Hematopoietic multipotent progenitor cell treated with erythropoietin and hydrocortisone succinate and interleukin-3 and kit ligand, for 4 days (in vitro differentiated cells): ENCODE results near the gene ZNF638.

ENCODE experiments used
- DNase-seq: peaks from one replicate; pipeline ENCODE4 v3.0.0-alpha.2; 2015

Gene ZNF638

GRCh38 chr2:71473346-71474031 is 141.9 kb downstream of the ZNF638 start:
- no peak for DNase-seq

DNA sequence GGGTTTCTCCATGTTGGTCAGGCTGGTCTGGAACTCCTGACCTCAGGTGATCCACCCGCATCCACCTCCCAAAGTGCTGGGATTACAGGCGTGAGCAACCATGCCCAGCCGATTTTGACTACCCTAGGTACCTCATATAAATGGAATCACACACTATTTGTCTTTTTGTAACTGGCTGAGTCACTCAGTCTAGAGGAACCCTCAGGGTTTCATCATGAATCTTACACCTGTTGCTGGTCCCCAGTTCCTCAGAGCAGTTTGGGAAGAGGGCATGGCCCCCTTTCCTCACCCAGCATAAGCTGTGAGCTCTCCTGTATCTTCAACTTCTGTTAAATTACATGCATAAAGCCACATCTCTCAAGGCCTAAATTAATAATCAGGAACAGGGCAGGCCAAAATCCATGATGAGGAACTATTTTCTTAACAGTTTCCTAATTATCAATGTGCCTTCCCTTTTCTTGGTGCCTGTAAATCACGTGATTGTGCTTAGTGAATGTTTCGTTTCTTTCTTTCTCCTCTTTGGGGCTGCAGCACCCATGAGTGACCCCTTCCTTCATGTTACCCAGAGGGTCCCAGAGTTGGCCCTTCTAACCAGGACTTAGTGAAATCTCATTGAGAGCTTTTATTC is 142.6 kb downstream of the ZNF638 start:
- DNase-seq = no peak

- no peak for DNase-seq
These were observed 143.3 kb downstream of the ZNF638 start for GRCh38 chr2:71474744-71475397.

- no peak for DNase-seq
These were observed 144.9 kb downstream of the ZNF638 start for GRCh38 chr2:71476495-71476894.

- DNase-seq = no peak
These were observed 145.7 kb downstream of the ZNF638 start for GRCh38 chr2:71477231-71477691.

DNA sequence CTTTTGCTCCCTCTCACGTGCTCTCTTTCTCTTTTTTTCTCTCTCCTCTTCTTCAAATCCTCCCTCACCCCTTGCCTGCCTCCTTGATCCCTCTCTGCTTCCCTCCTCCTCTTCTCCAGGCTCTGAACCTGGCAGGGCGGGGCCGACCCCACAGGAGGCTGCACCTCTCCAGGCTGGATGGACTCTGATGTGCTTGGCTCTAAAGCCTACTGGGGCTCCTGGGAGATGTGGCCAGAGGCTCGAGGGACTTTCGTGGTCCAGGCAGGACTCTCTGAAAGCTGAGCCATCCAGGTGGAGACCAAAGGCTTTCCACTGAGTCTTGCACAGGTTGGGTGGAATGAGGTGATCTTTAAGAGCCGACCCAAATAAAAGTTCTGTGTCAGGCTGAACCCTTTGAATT is 147.2 kb downstream of the ZNF638 start:
- DNase-seq = no peak

DNA sequence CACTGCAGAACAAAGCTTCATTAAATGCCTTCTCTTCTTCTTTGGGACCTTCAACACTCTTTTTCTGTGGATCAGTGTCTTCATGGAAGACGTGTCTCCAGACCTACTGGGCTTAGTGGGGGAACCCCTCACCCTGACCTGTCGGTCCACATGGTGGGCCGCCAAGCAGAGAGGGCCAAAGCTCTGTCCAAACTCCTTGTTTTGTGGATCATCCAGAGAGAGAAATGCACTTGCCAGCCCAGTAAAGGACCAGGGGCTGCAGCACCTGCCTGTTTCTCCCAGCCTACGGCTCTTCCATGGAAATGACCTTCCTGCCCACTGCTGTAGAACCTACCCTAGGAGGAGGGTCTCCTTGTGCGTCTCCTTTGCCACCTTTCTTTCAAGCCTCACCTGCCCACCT is 147.7 kb downstream of the ZNF638 start:
- DNase-seq = no peak

- DNase-seq = no peak
These were observed 149.5 kb downstream of the ZNF638 start for GRCh38 chr2:71481111-71481510.

GRCh38 chr2:71482055-71482454 is 150.5 kb downstream of the ZNF638 start:
- DNase-seq = no peak

- no peak for DNase-seq
These were observed 151.7 kb downstream of the ZNF638 start for GRCh38 chr2:71483246-71483645.

GRCh38 chr2:71484354-71484753 is 152.8 kb downstream of the ZNF638 start:
- no peak for DNase-seq
